ENCODE measurements around the gene TNFRSF4.

DNA sequence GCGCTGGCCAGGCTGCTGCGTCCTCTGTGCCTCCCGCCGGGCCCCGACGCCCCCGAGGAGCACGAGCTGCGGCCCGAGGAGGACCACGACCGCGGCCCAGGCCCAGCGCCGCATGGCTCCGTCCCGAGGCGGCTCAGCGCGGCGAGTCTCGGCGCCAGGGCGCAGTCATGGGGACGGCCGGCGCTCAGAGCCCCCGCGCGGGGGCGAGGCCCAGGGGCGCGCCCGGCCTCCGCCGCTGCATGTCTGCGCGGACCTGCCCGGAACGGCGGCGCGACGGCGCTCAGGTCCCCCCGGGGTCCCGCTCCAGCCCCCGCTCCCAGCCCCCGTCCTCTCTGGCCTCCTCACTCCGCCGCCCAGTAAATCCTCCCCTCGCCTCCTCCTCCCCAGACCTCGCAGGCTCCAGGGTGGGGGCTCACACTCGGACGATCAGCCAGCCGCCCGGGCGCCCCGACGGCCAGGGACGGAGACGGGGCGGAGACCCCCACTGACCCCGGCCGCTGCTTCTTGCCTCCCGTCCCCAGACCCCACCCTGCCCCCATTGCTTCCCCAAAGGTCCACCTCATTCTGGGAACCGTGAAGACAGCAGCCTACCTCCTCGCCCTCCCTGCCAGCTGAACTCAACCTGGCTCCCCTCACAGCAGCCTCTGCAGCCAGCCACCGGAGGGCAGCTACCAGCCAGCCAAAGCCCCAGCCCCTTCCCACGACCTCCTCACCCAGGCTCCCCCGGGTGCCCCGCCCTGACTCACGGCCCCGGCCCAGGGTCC is 32.8 kb upstream of the TNFRSF4 start, which contains the start of gene C1QTNF12:
- TF ChIP-seq NFE2L2 (conservative IDR thresholded peaks at IDR 0.05; ENCODE audit: low read length): no peak
- TF ChIP-seq, protein P1, sequence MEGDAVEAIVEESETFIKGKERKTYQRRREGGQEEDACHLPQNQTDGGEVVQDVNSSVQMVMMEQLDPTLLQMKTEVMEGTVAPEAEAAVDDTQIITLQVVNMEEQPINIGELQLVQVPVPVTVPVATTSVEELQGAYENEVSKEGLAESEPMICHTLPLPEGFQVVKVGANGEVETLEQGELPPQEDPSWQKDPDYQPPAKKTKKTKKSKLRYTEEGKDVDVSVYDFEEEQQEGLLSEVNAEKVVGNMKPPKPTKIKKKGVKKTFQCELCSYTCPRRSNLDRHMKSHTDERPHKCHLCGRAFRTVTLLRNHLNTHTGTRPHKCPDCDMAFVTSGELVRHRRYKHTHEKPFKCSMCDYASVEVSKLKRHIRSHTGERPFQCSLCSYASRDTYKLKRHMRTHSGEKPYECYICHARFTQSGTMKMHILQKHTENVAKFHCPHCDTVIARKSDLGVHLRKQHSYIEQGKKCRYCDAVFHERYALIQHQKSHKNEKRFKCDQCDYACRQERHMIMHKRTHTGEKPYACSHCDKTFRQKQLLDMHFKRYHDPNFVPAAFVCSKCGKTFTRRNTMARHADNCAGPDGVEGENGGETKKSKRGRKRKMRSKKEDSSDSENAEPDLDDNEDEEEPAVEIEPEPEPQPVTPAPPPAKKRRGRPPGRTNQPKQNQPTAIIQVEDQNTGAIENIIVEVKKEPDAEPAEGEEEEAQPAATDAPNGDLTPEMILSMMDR (IDR thresholded peaks at IDR 0.05): no peak
- no peak for TF ChIP-seq RAD21 (conservative IDR thresholded peaks at IDR 0.05 in 1 of 2, IDR thresholded peaks at IDR 0.05 in 1 of 2)
- TF ChIP-seq FOSB (CRISPR knock-in tag; IDR thresholded peaks at IDR 0.05): no peak
- TF ChIP-seq MAFK (IDR thresholded peaks at IDR 0.05; ENCODE audit: partially characterized antibody): no peak
- no peak for TF ChIP-seq KDM1A (IDR thresholded peaks at IDR 0.05; ENCODE audit: low read depth)

Measured in A549 (cell line).